Stimulated activated CD8-positive, alpha-beta memory T cell treated with anti-CD3 and anti-CD28 coated beads, Interleukin-4, amount 100 ng/mL, for 24 hours (primary cell): ENCODE data around the gene CXCL6.

Experiments
- DNase-seq: peaks from one replicate; pipeline ENCODE4 v3.0.0-alpha.2; 2020; ENCODE audit warnings: low read depth

The CXCL6 gene

DNA sequence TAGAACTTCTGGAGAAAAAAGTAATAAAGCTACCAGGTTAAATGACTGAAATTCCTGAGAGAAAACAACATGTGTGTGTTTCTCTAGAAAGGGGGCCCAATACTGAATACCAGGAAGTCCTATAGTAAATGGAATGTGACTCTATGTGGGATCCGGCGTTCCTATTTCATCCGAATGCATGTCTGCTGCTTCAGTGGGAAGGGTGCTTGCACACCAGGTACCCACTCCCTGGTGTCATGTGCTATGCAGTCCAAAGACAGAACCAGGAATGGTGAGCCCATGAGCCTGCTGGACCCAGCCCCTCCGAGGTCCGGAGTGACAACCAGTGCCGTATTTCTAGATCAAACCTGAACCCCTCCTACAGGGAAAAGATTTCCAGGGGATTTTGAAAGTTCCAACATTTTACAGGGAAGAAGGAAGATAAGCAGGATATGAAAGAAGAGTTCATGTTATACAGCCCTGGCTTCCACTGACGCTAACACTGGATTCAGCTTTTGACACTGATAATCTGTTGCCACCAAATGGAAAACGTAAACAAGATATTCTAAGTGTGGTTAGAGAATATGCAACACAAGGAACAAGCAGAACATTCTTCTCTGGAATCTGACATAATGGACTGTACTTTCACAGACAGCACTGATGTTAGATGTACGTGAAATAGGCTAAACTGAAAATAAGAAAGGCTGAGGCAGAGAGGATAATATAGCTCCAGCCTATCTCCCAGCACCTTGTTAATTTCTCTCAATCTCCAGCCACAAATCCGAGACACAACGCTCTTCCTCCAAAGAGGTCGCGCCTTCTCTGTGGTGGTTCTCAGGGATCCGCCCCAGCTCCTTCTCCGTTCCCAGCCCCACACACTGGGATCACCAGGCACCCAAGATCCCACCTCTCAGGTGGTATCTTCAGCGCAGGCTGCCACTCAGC is 32.0 kb downstream of the CXCL6 start:
- DNase-seq: no peak

DNA sequence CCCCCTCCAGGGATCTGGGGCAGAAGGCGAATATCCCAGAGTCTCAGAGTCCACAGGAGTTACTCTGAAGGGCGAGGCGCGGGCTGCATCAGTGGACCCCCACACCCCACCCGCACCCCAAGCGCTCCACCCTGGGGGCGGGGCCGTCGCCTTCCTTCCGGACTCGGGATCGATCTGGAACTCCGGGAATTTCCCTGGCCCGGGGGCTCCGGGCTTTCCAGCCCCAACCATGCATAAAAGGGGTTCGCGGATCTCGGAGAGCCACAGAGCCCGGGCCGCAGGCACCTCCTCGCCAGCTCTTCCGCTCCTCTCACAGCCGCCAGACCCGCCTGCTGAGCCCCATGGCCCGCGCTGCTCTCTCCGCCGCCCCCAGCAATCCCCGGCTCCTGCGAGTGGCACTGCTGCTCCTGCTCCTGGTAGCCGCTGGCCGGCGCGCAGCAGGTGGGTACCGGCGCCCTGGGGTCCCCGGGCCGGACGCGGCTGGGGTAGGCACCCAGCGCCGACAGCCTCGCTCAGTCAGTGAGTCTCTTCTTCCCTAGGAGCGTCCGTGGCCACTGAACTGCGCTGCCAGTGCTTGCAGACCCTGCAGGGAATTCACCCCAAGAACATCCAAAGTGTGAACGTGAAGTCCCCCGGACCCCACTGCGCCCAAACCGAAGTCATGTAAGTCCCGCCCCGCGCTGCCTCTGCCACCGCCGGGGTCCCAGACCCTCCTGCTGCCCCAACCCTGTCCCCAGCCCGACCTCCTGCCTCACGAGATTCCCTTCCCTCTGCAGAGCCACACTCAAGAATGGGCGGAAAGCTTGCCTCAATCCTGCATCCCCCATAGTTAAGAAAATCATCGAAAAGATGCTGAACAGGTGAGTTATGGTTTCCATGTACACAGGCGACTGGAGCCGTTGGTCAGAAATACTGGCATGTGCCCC is 32.9 kb downstream of the CXCL6 start, which contains the start of gene CXCL1:
TSS of gene CXCL1 (plus strand) at position 264 of the 926 bp plus-strand sequence. CDS start at position 342, 78 bp downstream.
- DNase-seq: no peak

- no peak for DNase-seq
These were observed 33.8 kb downstream of the CXCL6 start for GRCh38 chr4:73870260-73870659.

- DNase-seq: no peak
These were observed 34.3 kb downstream of the CXCL6 start for GRCh38 chr4:73870768-73871167.

GRCh38 chr4:73871511-73872310 is 35.2 kb downstream of the CXCL6 start:
- no peak for DNase-seq

- DNase-seq: no peak
These were observed 36.0 kb downstream of the CXCL6 start for GRCh38 chr4:73872316-73873108.

GRCh38 chr4:73874386-73874785 is 37.9 kb downstream of the CXCL6 start:
- DNase-seq: no peak

DNA sequence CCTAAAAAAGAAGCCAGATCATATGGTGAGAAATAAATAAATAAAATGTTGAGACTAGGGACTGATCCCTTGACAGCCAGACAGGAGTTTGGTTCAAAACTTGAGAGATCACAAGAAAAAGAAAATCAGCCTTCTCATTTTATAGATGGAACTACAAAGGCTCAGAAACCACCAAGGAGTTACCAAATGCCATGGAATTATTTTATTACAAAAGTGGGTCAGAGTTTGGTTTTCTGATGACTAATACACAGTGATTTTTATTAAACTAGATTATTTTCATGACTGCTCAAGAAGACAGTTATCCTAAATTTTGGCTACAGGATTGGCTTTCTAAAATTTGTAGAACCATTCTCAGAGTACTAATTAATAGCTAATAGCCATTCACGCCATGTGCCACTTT is 38.9 kb downstream of the CXCL6 start:
- DNase-seq: no peak

DNA sequence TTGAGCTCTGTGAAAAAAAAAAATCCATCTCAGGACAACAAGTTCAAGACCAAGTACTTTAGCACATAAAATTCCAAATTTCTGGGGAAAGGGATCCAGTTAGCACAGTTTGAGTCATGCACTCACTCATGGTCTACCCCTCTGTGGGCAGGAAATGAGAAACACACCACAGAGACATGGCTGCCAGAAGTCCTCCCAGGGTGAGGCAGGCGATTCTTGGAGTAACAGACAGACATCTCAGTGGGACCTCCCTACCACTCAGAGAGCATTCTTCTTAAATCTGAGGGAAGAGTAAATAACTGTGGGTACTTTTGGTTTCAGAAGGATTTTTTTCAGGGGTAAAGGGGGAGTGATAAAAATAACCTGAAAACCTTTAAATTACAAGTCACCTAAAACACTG is 46.8 kb downstream of the CXCL6 start:
- DNase-seq: no peak

DNA sequence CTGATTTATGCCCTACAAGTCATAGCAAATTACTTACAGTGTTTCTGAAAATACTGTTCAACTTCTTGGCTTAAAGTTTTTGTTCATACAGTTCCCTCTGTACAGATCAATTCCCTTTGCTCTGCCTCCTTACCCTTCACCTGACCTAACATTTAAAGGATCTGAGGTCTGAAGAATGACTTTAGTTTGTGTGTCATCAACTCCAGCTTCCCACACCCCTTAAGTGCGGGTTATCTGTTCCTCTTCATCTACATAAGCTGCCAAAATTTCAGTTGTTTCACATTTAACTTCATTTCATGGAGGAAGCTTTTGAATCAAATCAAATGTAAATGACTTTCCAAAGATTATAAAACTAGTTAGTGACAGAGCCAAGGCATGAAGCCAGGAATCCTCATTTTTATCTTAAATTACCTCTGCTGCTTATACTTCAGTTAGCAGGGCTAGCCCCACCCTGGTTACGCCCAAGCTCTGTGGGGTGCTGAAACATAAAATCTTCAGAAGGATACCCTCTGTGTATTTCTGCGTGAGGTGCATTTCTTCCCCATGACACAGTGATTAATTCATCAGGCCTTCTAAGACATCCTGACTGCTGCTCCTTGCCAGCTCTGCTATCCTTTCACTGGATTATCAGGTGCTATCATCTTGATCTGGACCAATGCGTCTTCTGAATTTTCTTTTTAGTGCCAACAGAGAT is 49.2 kb downstream of the CXCL6 start:
- DNase-seq: no peak
